B cell (primary cell): ENCODE results near the gene DRAP1. TPM values are rescaled to one million over a fixed set of nuclear protein-coding genes. Genes with fewer than 3 reads are reported as not detected.

Experiments
- ATAC-seq: fragments of 200-7000 bp; cut with Tn5 transposase; one replicate; pipeline ENCODE4 v1.10.0; 2021; ENCODE audit warnings: low read depth, mild to moderate bottlenecking, moderate number of reproducible peaks, moderate library complexity
- CTCF ChIA-PET: fragments of 350-600 bp; sonication (Branson Sonifier 250); formaldehyde crosslinking; loops from one replicate; lab custom pipeline; 2021; ENCODE audit warnings: antibody characterized with exemption, inconsistent platforms; lab: Charles Lee
- POLR2A ChIA-PET: fragments of 350-600 bp; sonication (Branson Sonifier 250); formaldehyde crosslinking; loops from one replicate; lab custom pipeline; 2021; ENCODE audit warnings: antibody characterized with exemption; lab: Charles Lee
- DNase-seq: peaks from one replicate; pipeline ENCODE4 v3.0.0; 2013
- H2AFZ ChIP-seq: 2 replicates; pipeline ENCODE4 v1.6.1; 2012; ENCODE audit warnings: mild to moderate bottlenecking, low read depth, low read length; ENCODE audit not compliant: insufficient read depth, poor library complexity, severe bottlenecking
- H3K27ac ChIP-seq, 2 donors: 1 replicate in 1 of 2; 2 replicates in 1 of 2; pipeline ENCODE4 v1.5.1; 2012 to 2013; ENCODE audit warnings: low read length in 2 of 2, mild to moderate bottlenecking in 2 of 2, moderate library complexity in 1 of 2
- H3K27me3 ChIP-seq, 4 experiments: fragments of 200-600 bp in 1 of 4; sonication (generic) in 1 of 4; replicated peaks in 1 of 4; 1 replicate in 2 of 4; 2 replicates in 2 of 4; pipeline versions ENCODE4 v1.6.1 to v1.7.0; 2013 to 2016; ENCODE audit warnings: low read length in 3 of 4, mild to moderate bottlenecking in 2 of 4, mixed read lengths in 1 of 4, moderate library complexity in 1 of 4; ENCODE audit not compliant: insufficient read depth in 4 of 4, control insufficient read depth in 3 of 4; ENCODE audit errors: control extremely low read depth in 1 of 4
- H3K36me3 ChIP-seq, 2 experiments: replicated peaks in 1 of 2; 1 replicate in 1 of 2; 2 replicates in 1 of 2; pipeline versions ENCODE4 v1.6.1 to v1.7.1; 2013; ENCODE audit warnings: low read length in 1 of 2; ENCODE audit not compliant: insufficient read depth in 2 of 2, control insufficient read depth in 1 of 2; ENCODE audit errors: control extremely low read depth in 1 of 2, extremely low read depth in 1 of 2
- H3K4me1 ChIP-seq, 2 donors: fragments of 200-600 bp in 1 of 2; sonication (generic) in 1 of 2; 1 replicate in 1 of 2; 2 replicates in 1 of 2; pipeline versions ENCODE4 v1.5.1 to v1.6.1; 2013 to 2017; ENCODE audit warnings: low read length in 2 of 2; ENCODE audit not compliant: control insufficient read depth in 2 of 2, insufficient read depth in 2 of 2
- H3K4me2 ChIP-seq: replicated peaks from 2 replicates; pipeline ENCODE3; 2012; ENCODE audit warnings: mild to moderate bottlenecking, low read depth, low read length; ENCODE audit not compliant: poor library complexity, severe bottlenecking
- H3K4me3 ChIP-seq, 5 experiments: fragments of 200-600 bp in 1 of 5; sonication (generic) in 1 of 5; 1 replicate in 3 of 5; 2 replicates in 2 of 5; pipeline versions ENCODE4 v1.5.1 to v1.7.0; 2011 to 2016; ENCODE audit warnings: low read length in 4 of 5, mild to moderate bottlenecking in 4 of 5, low read depth in 2 of 5, control low read depth in 1 of 5, moderate library complexity in 1 of 5; ENCODE audit not compliant: insufficient read depth in 1 of 5; ENCODE audit errors: control extremely low read depth in 1 of 5, extremely low read depth in 1 of 5
- H3K79me2 ChIP-seq: fragments of 200-600 bp; sonication (generic); one replicate; pipeline ENCODE4 v1.6.0; 2016; ENCODE audit warnings: low read length; ENCODE audit not compliant: control insufficient read depth, insufficient read depth
- H3K9ac ChIP-seq: fragments of 200-600 bp; sonication (generic); 2 replicates; pipeline ENCODE4 v1.6.1; 2017; ENCODE audit warnings: mild to moderate bottlenecking, low read length, moderate library complexity
- H3K9me3 ChIP-seq, 3 donors: one replicate each; pipeline versions ENCODE4 v1.6.1 to v1.7.1; 2013; ENCODE audit warnings: low read length in 2 of 3; ENCODE audit not compliant: control insufficient read depth in 2 of 3, insufficient read depth in 1 of 3; ENCODE audit errors: control extremely low read depth in 1 of 3
- H4K20me1 ChIP-seq: 2 replicates; pipeline ENCODE4 v1.6.0; 2012; ENCODE audit warnings: mild to moderate bottlenecking, low read length; ENCODE audit not compliant: insufficient read depth, control insufficient read depth, poor library complexity, severe bottlenecking
- H3K27ac Mint-ChIP-seq: one replicate; pipeline ENCODE4 v1.8.0; 2021; ENCODE audit warnings: mixed read lengths
- H3K27me3 Mint-ChIP-seq: one replicate; pipeline ENCODE4 v1.8.0; 2021; ENCODE audit warnings: mixed read lengths
- H3K4me1 Mint-ChIP-seq: one replicate; pipeline ENCODE4 v1.8.0; 2021; ENCODE audit warnings: mixed read lengths
- H3K4me3 Mint-ChIP-seq: one replicate; pipeline ENCODE4 v1.8.0; 2021; ENCODE audit warnings: mixed read lengths
- H3K9me3 Mint-ChIP-seq: one replicate; pipeline ENCODE4 v1.8.0; 2022; ENCODE audit warnings: mixed read lengths; ENCODE audit not compliant: insufficient read depth
- EZH2 ChIP-seq: IDR thresholded peaks from 2 replicates; pipeline ENCODE4 v1.6.1; 2012; ENCODE audit warnings: borderline replicate concordance, low read depth, mild to moderate bottlenecking, moderate library complexity, low read length; ENCODE audit not compliant: insufficient read depth, poor library complexity, severe bottlenecking
- WGBS: methylation state at CpG from one replicate; pipeline ENCODE4 v1.1.5; 2013; ENCODE audit warnings: missing lambda C conversion rate; ENCODE audit not compliant: insufficient coverage; 5-methylcytosine and 5-hydroxymethylcytosine counted together
- intact Hi-C: fragments of 100-400 bp; cut with micrococcal nuclease; formaldehyde crosslinking; loops from one replicate; pipeline ENCODE4 v1.10.0; 2022
- polyA plus RNA-seq: library from polyadenylated mRNA; depleted of rRNA; stranded (reverse); fragments of >200 nt; gene quantifications from 2 replicates; pipeline ENCODE4 v1.2.3, GENCODE V29; 2012
- total RNA-seq, 2 donors: library from RNA; stranded (reverse); fragments of 120-200 nt in 1 of 2; gene quantifications; 1 replicate in 1 of 2; 2 replicates in 1 of 2; pipeline versions ENCODE4 v1.2.3 to v1.2.4, GENCODE V29; 2013 to 2022
- TF ChIP-seq, protein P1 (sequence below): fragments of 200-600 bp; IDR thresholded peaks from one replicate; pipeline ENCODE4 v1.8.0; 2022; ENCODE audit warnings: antibody characterized with exemption, mild to moderate bottlenecking

Gene DRAP1
- total and polyA plus RNA-seq, 2 donors (not counting 1 experiment from before 2014, with no cell fraction given), result 71.7 to 83.9 TPM

DNA sequence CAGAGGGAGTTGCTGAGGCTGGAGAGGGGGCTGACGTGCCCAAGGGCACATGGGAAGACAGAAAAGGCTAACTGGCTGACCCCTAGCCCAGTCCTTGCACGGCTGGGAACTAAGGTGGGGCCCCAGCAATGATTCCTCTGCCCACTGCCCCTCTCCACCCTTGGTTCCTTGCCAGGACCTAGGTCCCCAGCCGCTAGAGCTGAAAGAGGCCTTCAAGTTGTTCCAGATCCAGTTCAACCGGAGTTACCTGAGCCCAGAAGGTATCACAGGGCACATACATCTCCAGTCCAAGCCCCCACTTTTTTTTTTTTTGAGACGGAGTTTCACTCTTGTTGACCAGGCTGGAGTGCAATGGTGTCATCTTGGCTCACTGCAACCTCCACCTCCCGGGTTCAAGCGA lies 39.2 kb upstream of the DRAP1 start:
- Mint-ChIP-seq H3K4me3 (no peak overlapping the region), H3K4me1 (peaks cover 24% of the 10 kb centered on the region), H3K27me3 (no peaks in the 10 kb centered on the region), H3K9me3 (no peaks in the 10 kb centered on the region), H3K27ac (no peak overlapping the region)
- peaks cover 0 to 18% of the 10 kb centered on the region in 2 experiments for H3K36me3 ChIP-seq
- peaks cover 4% of the 10 kb centered on the region for H4K20me1 ChIP-seq
- intact Hi-C loops, result no loop called here
- H3K4me2 ChIP-seq, result peak overlapping the region; percentile 22
- H3K9ac ChIP-seq, result no peak overlapping the region
- no peak for DNase-seq
- no peaks in the 10 kb centered on the region for H3K27me3 ChIP-seq
- no peak overlapping the region for H3K4me3 ChIP-seq
- ATAC-seq, result no peak
- H3K4me1 ChIP-seq, result peaks cover 8 to 29% of the 10 kb centered on the region in 2 donors
- H2AFZ ChIP-seq, result no peak overlapping the region
- no peak overlapping the region for H3K27ac ChIP-seq
- TF ChIP-seq EZH2, result no peak
- TF ChIP-seq, protein P1, sequence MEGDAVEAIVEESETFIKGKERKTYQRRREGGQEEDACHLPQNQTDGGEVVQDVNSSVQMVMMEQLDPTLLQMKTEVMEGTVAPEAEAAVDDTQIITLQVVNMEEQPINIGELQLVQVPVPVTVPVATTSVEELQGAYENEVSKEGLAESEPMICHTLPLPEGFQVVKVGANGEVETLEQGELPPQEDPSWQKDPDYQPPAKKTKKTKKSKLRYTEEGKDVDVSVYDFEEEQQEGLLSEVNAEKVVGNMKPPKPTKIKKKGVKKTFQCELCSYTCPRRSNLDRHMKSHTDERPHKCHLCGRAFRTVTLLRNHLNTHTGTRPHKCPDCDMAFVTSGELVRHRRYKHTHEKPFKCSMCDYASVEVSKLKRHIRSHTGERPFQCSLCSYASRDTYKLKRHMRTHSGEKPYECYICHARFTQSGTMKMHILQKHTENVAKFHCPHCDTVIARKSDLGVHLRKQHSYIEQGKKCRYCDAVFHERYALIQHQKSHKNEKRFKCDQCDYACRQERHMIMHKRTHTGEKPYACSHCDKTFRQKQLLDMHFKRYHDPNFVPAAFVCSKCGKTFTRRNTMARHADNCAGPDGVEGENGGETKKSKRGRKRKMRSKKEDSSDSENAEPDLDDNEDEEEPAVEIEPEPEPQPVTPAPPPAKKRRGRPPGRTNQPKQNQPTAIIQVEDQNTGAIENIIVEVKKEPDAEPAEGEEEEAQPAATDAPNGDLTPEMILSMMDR, result no peak
- ChIA-PET CTCF (interaction anchor here (2.8 to 15.5 kb wide), 2 partner anchors 8 to 20 kb away, joined by 15 to 244 read pairs; partner anchors contain the start of genes CFL1, FIBP and MUS81), POLR2A (interaction anchor here (0.9 kb wide), 1 partner anchor 21 kb away, joined by 3 read pairs; no protein-coding TSS in a partner anchor)
- peaks cover 17% of the 10 kb centered on the region for H3K79me2 ChIP-seq
- H3K9me3 ChIP-seq, result no peaks in the 10 kb centered on the region
- 67% methylated on average over 7 of the region's 7 CpGs for WGBS

DNA sequence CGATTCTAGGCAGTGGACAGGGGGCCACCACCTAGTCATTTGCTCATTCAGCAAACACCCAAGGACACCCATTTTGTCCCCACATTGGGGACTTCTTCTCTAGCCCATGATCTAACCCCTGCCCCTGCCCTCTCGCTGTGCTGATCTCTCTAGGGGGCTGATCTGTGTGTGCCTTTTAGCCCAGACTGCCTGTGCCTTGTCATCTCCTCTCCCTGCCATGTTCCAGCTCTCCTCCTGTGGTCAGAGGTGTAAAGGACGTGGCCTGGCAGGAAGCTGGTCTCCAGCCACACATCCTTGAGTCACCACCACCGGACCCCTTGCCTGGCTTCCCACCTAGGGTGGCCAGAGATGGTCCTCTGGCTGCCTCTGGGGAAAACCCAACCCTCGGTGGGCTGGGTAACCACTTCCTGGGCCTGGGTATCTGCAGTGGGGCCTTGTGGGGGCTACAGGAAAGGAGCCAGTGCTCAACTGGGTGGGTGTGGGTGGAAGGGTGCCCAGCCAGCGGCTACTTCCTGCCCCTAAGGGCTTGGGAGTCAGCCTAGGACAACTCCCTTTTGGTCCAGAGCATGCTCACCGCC lies 38.3 kb upstream of the DRAP1 start:
- ChIA-PET POLR2A (interaction anchor here (0.6 to 1.6 kb wide), 3 partner anchors 20 to 170 kb away, joined by 3 to 12 read pairs (median 3); no protein-coding TSS in a partner anchor), CTCF (interaction anchor here (15.5 kb wide), 1 partner anchor 21 kb away, joined by 244 read pairs; the partner anchor contains the start of genes CFL1 and MUS81)
- peaks cover 27% of the 10 kb centered on the region for H3K4me1 Mint-ChIP-seq
- Histone ChIP-seq H3K27me3 (no peaks in the 10 kb centered on the region), H2AFZ (no peak overlapping the region), H3K4me3 (no peak overlapping the region), H4K20me1 (peaks cover 5% of the 10 kb centered on the region), H3K9me3 (no peaks in the 10 kb centered on the region), H3K9ac (no peak overlapping the region), H3K27ac (no peak overlapping the region), H3K79me2 (peaks cover 19% of the 10 kb centered on the region), H3K4me2 (peak overlapping the region; percentile 5), H3K36me3 (peaks cover 0 to 26% of the 10 kb centered on the region in 2 experiments), H3K4me1 (peaks cover 10 to 32% of the 10 kb centered on the region in 2 donors)
- TF ChIP-seq, protein P1, result no peak
- no peak for ATAC-seq
- WGBS, result 49% methylated on average over 4 of the region's 7 CpGs
- H3K4me3 Mint-ChIP-seq, result no peak overlapping the region
- intact Hi-C loops, result no loop called here
- no peaks in the 10 kb centered on the region for H3K9me3 Mint-ChIP-seq
- no peaks in the 10 kb centered on the region for H3K27me3 Mint-ChIP-seq
- H3K27ac Mint-ChIP-seq, result peak overlapping the region; percentile 50
- DNase-seq, result no peak
